ENCODE results near the gene LRRC25.
"Not testable (repeated sequence)": the region's sequence is repeated elsewhere in the genome, so short reads cannot be mapped to it uniquely, and the experiment has no call there.

DNA sequence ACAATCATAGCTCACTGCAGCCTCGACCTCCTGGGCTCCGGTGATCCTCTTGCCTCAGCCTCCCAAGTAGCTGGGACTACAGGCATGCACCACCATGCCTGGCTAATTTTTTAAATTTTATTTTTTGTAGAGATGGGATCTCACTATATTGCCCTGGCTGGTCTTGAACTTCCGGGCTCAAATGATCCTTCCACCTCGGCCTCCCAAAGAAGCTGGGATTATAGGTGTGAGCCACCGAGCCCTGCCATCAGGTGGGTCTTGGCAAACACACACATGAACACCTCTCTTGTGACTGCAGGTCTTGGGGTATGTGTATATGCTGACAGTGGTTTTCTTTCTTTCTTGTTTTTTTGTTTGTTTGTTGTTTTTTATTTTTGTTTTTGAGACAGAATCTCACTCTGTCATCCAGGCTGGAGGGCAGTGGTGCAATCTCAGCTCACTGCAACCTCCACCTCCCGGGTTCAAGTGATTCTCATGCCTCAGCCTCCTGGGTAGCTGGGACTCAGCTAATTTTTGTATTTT, 48.5 kb downstream of the LRRC25 start:
- TF ChIP-seq POLR2AphosphoS5 (IDR thresholded peaks at IDR 0.05; ENCODE audit: borderline replicate concordance, low read depth, low read length); EZH2 (IDR thresholded peaks at IDR 0.05); FOXP2 (optimal IDR thresholded peaks at IDR 0.05; ENCODE audit: control extremely low read depth, extremely low read length, insufficient read depth): not testable (repeated sequence)

Measured in SK-N-MC (cell line).